T-helper 1 cell treated with Interleukin-12 subunit alpha and Interleukin-12 subunit beta and Interleukin-4 antibody, amounts not matched to agents 30 ng/mL and 1 ng/mL, for 36 hours (primary cell): ENCODE results near the gene KCNJ4. TPM values are rescaled to one million over a fixed set of nuclear protein-coding genes. Genes with fewer than 3 reads are reported as not detected.
"Not testable (repeated sequence)": the region's sequence is repeated elsewhere in the genome, so short reads cannot be mapped to it uniquely, and the experiment has no call there.

Source experiments
- intact Hi-C: fragments of 100-400 bp; cut with micrococcal nuclease; formaldehyde crosslinking; loops from one replicate; pipeline ENCODE4 v1.15.1; 2024
- total RNA-seq: library from RNA; stranded (reverse); gene quantifications from 2 replicates; pipeline ENCODE4 v1.2.3, GENCODE V29; 2022

The KCNJ4 gene
- total RNA-seq, 1 donor from 2014 or later = not detected

- intact Hi-C loops = no loop called here
Observed at GRCh38 chr22:38474003-38474607, 19.1 kb upstream of the KCNJ4 start.

GRCh38 chr22:38471237-38471636 lies 16.2 kb upstream of the KCNJ4 start:
- intact Hi-C loops = no loop called here

DNA sequence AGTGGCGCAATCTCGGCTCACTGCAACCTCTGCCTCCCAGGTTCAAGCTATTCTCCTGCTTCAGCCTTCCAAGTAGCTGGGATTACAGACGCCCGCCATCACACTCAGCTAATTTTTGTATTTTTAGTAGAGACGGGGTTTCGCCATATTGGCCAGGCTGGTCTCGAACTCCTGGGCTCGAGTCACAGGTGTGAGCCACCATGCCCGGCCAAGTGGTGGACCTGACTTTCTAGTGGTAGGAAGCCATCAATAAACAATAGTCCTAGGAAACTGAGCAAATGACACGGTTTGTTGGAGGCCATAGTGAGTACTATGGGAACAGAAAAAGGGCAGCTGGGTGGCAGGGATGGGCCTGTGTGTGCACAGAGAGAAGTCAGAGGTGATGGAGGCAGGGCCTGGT lies 15.2 kb upstream of the KCNJ4 start:
- intact Hi-C loops = not testable (repeated sequence)

DNA sequence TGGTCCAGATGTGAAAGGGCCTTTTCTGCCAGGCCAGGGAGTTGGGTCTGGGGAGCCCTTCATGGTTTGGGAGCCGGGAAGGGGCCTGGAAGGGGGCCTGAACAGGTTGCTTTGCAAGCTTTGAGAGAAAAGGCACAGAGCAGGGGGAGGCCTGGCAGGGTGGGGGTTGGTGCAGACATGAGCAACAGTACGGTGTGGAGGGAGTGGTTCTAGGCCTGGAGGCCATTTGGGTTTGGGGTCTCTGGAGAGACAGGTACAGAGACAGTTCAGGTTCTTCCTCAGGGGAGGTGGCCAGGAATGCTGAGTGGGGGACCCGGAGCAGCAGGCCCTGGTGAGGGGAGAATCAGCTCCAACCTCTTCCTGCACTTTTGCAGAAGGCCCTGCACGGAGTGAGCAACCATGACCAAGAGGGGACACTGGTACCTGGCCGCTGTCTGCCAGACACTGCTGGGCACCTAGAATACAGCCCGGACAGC lies 14.3 kb upstream of the KCNJ4 start:
- intact Hi-C loops = loop anchor here (5.0 kb wide), 1 partner anchor 152 kb away; the partner anchor contains the start of gene CSNK1E

GRCh38 chr22:38468443-38469305 lies 13.7 kb upstream of the KCNJ4 start:
- intact Hi-C loops = loop anchor here (5.0 kb wide), 1 partner anchor 151 kb away; the partner anchor contains the start of gene CSNK1E

DNA sequence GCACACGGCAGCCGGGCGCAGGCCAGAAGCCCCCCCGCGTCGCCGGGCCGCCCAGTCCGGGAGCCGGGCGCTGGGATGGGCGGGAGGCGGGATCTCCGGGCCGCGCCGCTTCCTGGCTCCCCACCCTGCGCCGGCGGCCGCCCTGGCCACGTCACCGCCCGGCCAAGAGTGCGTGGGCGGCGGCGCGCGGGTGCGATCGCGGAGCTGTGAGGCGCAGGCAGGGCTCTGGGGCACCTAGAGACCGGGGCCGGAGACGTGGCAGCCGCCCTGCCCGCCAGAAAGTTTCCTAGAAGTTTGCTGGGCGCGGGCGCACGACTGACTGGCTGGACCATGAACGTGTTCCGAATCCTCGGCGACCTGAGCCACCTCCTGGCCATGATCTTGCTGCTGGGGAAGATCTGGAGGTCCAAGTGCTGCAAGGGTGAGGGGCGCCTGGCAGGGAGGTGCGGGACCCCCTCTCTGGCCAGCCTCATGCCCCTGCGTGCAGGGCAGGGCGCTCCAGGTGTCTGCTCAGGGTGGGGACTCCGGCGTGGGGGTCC lies 13.0 kb upstream of the KCNJ4 start, which contains the start of gene KDELR3:
KDELR3 (plus strand) TSS at position 193 of the 539 bp plus-strand sequence; CDS start at position 331, 138 bp downstream.
- intact Hi-C loops = loop anchor here (5.0 kb wide), 1 partner anchor 151 kb away; the partner anchor contains the start of gene CSNK1E

DNA sequence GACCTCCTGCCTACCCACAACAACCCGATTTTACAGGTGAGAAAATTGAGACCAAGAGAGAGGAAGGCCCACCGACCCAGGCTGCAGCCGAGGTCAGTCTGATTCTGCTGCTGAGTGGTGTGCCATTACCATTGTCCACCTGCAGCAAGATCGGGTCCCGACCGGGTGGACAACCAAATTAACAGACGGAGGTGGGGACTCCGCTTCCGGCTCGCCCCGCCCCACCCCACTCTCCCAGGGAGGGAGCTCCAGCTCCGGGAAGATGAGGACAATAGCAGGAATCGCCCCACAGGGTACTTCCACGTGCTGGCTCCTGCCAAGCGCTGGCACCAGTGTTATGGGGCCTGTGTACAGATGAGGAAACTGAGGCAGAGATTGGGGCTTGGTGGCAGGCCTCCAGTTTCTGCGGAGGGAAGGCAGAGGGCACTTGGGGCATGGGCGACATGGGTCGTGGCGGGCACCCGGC lies 12.5 kb upstream of the KCNJ4 start:
- intact Hi-C loops = loop anchor here (5.0 kb wide), 1 partner anchor 150 kb away; the partner anchor contains the start of gene CSNK1E

DNA sequence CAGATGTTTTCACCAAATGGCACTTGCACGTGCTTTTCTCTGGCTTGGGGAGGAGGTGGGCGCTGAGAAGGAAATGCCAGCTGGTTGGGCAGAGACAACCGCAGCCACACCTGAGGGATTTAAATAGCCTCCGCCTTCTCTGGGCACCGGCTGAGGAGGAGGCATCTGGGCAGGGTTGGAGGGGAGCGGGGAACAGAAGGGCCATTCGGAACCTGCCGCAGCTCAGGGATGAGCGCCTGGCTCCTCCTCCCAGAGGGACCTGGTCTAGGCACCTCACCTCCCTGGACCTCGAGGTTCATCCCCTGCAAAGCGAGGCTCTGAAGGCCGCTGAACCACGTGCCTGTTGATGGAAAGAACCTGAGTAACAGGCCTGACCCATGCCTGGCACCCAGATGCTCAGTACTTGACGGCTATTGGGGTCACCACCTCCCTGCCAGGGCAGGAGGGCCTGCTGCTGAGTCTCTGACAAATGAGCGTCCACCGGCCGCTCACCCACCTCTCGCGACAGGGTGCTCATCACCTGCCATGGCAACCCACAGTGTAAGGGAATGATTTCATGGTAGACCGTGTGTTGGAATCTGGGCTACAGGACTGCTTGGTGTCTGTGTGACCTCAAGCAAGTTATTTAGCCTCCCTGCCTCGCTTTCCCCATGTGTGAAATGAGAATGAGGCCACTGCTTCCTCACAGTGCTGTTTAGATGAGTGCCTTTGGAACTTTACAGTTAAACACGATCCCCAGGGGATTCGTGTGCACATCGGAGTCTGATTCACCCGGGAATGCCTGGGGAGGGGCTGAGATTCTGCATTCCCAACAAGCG lies 10.9 kb upstream of the KCNJ4 start:
- intact Hi-C loops = loop anchor here (5.0 kb wide), 1 partner anchor 149 kb away; the partner anchor contains the start of gene CSNK1E

- intact Hi-C loops = loop anchor here (5.0 kb wide), 1 partner anchor 148 kb away; the partner anchor contains the start of gene CSNK1E
Observed at GRCh38 chr22:38464992-38465672, 10.1 kb upstream of the KCNJ4 start.

DNA sequence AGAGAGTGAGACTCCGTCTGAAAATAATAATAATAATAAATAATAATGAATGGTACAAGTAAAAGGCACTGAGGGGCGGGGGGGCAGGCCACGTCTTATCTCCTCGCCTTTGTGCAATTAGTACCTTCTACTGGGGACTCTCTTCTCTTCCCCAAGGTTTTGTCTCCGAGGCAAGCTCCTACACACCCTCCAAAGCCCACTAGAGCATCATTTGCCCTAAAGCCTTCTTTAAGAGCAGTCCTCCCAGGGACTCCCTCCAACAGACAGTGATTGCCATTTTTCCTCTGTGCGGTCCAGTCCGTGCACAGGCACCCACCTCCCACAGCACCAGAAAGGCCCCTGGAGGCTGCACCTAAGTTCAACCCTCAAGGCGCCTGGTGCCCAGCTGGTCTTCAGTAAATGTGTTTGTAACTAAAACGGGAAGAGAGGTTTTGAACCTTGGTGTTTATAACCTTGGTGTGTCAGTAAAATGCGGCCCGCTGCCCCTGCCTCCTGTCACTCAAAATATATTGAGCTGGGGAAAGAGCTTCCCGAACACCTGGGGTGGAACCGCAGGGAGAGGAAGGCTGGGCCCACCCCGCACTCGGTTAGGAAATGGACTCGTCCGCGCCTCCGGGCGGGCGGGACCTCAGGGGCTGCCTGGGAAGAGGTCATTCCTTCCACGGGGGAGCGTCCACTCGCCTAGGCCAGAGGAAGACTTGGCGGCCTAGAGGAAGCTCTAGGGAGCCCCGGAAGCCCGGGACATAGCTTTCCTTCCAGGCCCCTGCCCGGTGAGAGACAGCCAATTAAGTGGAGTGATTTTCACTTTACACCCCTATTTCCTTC lies 8.2 kb upstream of the KCNJ4 start:
- intact Hi-C loops = no loop called here

DNA sequence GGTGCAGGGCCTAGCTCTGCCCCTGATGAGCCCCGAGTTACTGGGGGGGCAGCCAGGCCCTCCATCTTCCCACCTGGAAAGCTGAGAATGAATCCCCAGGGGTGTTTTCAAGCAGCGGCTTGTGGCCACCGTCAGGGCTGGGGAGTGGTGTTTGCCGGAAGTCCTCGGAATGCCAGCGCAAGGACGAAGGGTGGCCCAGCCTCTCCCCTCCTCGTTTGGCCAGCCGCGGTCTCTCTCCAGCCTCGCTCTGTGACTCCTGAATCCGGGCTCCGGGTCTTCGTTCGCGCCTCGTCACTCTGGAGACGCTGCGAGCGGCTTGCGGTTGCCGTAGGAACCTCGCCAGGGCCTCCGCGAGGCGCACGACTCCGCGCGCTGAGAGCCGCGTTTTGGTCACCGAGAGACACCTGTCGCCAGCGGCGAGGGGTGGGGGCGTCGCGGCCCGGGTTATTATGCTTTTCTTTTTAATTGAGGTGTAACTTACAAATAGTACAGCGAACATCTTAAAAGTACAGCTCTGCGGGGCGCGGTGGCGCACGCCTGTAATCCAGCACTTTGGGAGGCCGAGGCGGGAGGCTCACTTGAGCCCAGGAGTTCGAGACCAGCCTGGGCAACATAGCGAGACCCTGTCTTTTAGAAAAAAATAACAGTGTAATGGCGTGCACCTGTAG lies 6.5 kb upstream of the KCNJ4 start:
- intact Hi-C loops = no loop called here

DNA sequence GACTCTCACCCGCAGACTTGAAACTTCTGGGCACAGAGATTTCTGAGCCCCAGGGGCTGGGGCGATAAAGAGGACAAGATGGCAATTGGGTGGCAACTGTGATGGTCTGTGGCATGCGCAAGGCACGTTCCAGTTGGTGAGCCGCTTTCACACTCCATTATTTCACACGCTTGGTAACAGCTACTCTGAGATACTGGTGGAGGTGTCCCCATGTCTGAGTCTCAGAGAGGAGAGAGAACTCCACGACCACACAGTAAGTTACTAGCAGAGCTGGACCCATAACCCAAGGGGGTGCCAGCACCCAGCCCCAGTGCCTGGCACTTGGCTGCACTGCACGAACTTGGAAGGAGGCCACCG lies 6.0 kb upstream of the KCNJ4 start:
- intact Hi-C loops = no loop called here

DNA sequence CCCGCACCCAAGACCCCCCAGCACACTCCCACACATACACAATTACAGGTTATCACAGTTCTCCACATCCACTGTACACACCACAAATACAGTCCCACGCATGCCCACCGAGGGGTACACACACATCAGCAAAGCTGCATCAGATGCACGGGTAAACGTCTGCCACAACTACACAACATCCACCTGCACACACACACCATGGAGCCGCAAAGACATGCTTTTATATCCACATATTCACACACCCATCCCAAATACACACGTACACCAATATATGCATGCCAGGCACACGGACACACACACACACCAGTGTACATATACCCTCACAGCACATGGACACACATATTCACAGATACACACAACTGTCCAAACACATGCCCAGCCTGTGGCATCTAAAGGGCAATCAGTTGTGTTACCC lies 5.4 kb upstream of the KCNJ4 start:
- intact Hi-C loops = no loop called here

DNA sequence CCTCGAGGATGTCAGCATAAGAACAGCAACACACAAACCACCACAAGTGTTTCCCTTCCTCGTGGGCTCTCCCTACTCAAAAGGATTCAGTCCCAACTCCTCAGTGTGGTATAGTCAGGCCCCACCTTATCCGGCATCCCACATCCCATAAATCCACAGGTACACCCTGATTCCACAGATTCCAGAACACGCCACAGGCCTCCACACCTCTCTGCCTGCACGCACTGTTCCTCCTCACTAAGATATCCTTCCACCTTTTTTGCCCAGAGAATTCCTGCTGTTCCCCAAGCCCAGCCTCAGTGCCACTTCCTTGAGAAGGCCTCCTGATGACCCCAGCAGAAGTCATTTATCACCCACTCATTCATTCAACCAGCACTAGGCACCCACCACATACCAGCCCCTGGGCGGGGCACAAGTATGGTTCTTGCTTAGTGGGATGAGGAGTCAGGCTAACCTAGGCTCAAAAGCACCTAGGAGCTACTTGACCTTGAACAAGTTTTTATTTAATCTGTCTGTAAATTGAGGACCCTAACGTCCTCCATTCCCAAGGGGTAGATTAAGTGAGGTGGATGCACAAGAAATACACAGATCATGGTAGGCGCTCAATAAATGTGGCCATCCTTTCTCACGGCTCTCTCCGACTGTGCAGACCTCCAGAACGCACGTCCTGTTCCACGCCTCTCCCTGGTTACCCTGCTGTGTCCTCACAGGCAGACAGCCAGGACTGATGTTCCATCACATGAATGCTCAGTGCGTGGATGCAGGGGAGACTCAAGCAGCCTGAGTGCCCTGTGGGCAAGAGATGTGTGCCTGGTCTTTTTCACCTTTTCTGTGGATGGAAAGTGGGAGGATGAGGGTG lies 2.1 kb upstream of the KCNJ4 start:
- intact Hi-C loops = no loop called here

DNA sequence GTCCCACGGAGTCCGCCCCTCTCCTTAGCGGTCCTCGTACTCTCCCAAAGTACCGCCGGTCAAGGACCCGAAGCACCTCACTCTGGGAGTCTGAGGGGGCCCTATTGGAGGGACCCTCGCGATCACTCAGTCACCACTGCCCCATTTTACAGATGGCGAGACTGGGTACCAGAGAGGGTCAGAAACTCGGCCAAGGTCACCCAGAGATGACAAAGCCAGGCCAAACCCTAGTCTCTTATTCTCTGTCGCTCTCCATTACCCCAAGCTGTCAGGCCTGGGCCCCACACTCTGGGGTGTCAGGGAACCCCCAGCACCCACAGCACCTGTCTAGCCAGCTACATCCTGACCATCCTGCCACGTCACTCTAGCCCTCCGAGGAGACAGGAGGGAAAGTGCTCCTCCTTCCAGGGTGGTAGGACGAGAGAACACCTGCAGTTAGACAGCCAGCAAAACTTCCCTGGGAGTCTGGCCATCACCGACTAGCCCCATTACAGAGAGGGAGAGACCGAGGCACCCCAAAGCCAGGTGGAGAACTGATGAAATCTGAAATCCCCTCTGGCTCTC lies 1.4 kb upstream of the KCNJ4 start:
- intact Hi-C loops = no loop called here

- intact Hi-C loops = no loop called here
Observed at GRCh38 chr22:38455530-38456271, 702 bp upstream of the KCNJ4 start.
